ENCODE data around the gene COL1A1.

COL1A1 gene

GRCh38 chr17:50188921-50189549 is 12.4 kb downstream of the COL1A1 start:
- Histone ChIP-seq H3K27ac (peak overlapping the region; percentile 92 to 97), H3K4me3 (no peak overlapping the region)
- TF ChIP-seq, protein P1, sequence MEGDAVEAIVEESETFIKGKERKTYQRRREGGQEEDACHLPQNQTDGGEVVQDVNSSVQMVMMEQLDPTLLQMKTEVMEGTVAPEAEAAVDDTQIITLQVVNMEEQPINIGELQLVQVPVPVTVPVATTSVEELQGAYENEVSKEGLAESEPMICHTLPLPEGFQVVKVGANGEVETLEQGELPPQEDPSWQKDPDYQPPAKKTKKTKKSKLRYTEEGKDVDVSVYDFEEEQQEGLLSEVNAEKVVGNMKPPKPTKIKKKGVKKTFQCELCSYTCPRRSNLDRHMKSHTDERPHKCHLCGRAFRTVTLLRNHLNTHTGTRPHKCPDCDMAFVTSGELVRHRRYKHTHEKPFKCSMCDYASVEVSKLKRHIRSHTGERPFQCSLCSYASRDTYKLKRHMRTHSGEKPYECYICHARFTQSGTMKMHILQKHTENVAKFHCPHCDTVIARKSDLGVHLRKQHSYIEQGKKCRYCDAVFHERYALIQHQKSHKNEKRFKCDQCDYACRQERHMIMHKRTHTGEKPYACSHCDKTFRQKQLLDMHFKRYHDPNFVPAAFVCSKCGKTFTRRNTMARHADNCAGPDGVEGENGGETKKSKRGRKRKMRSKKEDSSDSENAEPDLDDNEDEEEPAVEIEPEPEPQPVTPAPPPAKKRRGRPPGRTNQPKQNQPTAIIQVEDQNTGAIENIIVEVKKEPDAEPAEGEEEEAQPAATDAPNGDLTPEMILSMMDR (IDR thresholded peaks at IDR 0.05), result no peak
- no peak for DNase-seq (ENCODE audit: low spot score)

- DNase-seq (ENCODE audit: low spot score), result no peak
- TF ChIP-seq, protein P1 (IDR thresholded peaks at IDR 0.05), result no peak
- no peak overlapping the region for H3K4me3 ChIP-seq
- peak overlapping the region; percentile 92 to 97 for H3K27ac ChIP-seq
Observed at GRCh38 chr17:50188531-50188920, 12.9 kb downstream of the COL1A1 start.

DNA sequence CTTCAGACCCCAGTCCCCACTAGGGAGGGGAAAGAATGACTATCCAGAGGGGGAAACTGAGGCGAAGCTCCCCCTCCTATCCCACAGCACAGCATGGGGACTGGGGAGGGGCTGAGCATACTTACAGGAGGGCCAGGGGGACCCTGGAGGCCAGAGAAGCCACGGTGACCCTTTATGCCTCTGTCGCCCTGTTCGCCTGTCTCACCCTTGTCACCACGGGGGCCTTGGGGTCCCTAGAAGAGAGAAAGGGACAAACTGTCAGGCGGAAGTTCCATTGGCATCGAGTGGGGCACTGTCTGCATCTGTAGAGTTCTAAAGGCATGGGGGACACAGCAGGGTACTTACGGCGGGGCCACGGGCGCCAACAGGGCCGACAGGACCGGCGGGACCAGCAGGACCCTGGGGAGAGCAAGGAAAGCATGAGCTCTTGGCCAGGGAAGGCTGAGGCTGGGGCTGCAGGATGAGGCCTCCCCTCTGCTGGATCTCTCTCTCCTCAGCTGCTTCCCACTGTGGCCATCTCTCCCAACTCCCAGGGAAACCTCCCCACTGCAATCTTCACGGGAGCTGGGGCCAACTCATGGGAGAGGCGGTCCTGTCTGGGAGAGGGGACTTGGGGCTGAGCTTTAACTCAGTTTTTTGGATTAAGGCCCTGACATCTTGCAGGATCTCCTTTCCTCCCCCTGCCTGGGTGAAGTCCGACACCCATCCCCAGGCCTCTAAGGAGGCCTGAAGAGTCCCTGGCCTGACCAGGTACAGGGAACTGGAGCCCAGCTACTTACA is 13.5 kb downstream of the COL1A1 start:
- TF ChIP-seq, protein P1 (IDR thresholded peaks at IDR 0.05), result no peak
- Histone ChIP-seq H3K4me3 (no peak overlapping the region), H3K27ac (peak overlapping the region; percentile 92 to 97)
- no peak for DNase-seq (ENCODE audit: low spot score)

- no peak for DNase-seq (ENCODE audit: low spot score)
- TF ChIP-seq, protein P1 (IDR thresholded peaks at IDR 0.05), result no peak
- Histone ChIP-seq H3K27ac (peak overlapping the region; percentile 92 to 97), H3K4me3 (no peak overlapping the region)
Observed at GRCh38 chr17:50187394-50187725, 14.1 kb downstream of the COL1A1 start.

GRCh38 chr17:50186661-50187393 is 14.6 kb downstream of the COL1A1 start:
- H3K4me3 ChIP-seq, result no peak overlapping the region
- peak overlapping the region; percentile 92 to 97 for H3K27ac ChIP-seq
- TF ChIP-seq, protein P1 (IDR thresholded peaks at IDR 0.05), result no peak
- no peak for DNase-seq (ENCODE audit: low spot score)

DNA sequence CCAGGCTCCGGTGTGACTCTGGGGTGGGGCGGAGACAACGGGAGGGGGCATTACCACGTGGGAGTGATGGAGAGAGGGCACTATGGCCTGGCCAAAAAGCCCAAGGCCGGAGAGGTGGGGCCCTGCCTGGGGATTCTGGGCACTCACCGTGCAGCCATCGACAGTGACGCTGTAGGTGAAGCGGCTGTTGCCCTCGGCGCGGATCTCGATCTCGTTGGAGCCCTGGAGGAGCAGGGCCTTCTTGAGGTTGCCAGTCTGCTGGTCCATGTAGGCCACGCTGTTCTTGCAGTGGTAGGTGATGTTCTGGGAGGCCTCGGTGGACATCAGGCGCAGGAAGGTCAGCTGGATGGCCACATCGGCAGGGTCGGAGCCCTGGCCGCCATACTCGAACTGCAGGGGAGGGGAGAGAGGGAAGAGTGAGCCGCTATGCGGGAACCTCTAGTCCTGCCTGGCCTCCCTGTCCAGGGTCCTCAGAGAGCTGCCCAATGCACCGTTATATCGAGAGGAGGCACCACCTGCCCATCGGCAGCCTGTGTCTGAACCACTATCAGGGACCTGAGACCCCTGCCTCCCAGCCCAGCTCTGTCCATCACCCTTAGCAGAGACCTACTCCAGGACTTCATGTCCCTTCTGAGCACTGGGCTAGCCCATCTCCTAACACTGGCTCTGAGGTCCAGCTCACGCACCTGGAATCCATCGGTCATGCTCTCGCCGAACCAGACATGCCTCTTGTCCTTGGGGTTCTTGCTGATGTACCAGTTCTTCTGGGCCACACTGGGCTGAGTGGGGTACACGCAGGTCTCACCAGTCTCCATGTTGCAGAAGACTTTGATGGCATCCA is 15.6 kb downstream of the COL1A1 start:
- peak overlapping the region; percentile 92 to 97 for H3K27ac ChIP-seq
- DNase-seq (ENCODE audit: low spot score), result no peak
- TF ChIP-seq, protein P1 (IDR thresholded peaks at IDR 0.05), result no peak
- H3K4me3 ChIP-seq, result no peak overlapping the region

Measured in coronary artery (tissue), 2 donors.